Smooth muscle cell (in vitro differentiated cells): ENCODE measurements around the gene EPN3. TPM values are rescaled to one million over a fixed set of nuclear protein-coding genes. Genes with fewer than 3 reads are reported as not detected.

Source experiments
- DNase-seq: peaks from one replicate; lab custom pipeline; 2025; ENCODE audit not compliant: unreplicated experiment; lab: John Stamatoyannopoulos, UW
- H2AFZ ChIP-seq: fragments of 200-600 bp; sonication (generic); 2 replicates; pipeline ENCODE4 v1.6.0; 2016; ENCODE audit warnings: antibody characterized with exemption, low read depth, mild to moderate bottlenecking
- H3F3A ChIP-seq: fragments of 200-600 bp; sonication (generic); 2 replicates; pipeline ENCODE4 v1.6.0; 2017; ENCODE audit warnings: antibody characterized with exemption, low read depth
- H3K27ac ChIP-seq: fragments of 200-600 bp; sonication (generic); 2 replicates; pipeline ENCODE4 v1.5.1; 2016; ENCODE audit warnings: low read depth, mild to moderate bottlenecking
- H3K27me3 ChIP-seq: fragments of 200-600 bp; sonication (generic); 2 replicates; pipeline ENCODE4 v1.6.1; 2016; ENCODE audit warnings: low read depth, mild to moderate bottlenecking
- H3K36me3 ChIP-seq: fragments of 200-600 bp; sonication (generic); 2 replicates; pipeline ENCODE4 v1.5.1; 2016; ENCODE audit warnings: low read depth
- H3K4me1 ChIP-seq: fragments of 200-600 bp; sonication (generic); 2 replicates; pipeline ENCODE4 v1.5.1; 2016; ENCODE audit warnings: low read depth
- H3K4me2 ChIP-seq: fragments of 200-600 bp; sonication (generic); 2 replicates; pipeline ENCODE4 v1.6.0; 2016; ENCODE audit warnings: mild to moderate bottlenecking
- H3K4me3 ChIP-seq: fragments of 200-600 bp; sonication (generic); 2 replicates; pipeline ENCODE4 v1.5.1; 2016; ENCODE audit warnings: mild to moderate bottlenecking
- H3K79me2 ChIP-seq: fragments of 200-600 bp; sonication (generic); 2 replicates; pipeline ENCODE4 v1.6.0; 2016; ENCODE audit warnings: low read depth, mild to moderate bottlenecking
- H3K9ac ChIP-seq: fragments of 200-600 bp; sonication (generic); 2 replicates; pipeline ENCODE4 v1.6.0; 2016; ENCODE audit warnings: low read depth
- H3K9me3 ChIP-seq: fragments of 200-600 bp; sonication (generic); replicated peaks from 2 replicates; pipeline ENCODE4 v1.5.1; 2016; ENCODE audit warnings: low read depth
- H4K20me1 ChIP-seq: fragments of 200-600 bp; sonication (generic); 2 replicates; pipeline ENCODE4 v1.6.0; 2016; ENCODE audit warnings: low read depth
- WGBS: methylation state at CpG from one replicate; pipeline ENCODE4 v1.1.7; 2016; ENCODE audit warnings: low lambda C conversion rate; 5-methylcytosine and 5-hydroxymethylcytosine counted together
- polyA plus RNA-seq: library from polyadenylated mRNA; unstranded; fragments of >200 nt; fragmentation: Nextera tagmentation; extraction: Ambion mirVana; gene quantifications from 2 replicates; pipeline ENCODE4 v1.2.1, GENCODE V29; 2016
- total RNA-seq: library from RNA; depleted of rRNA; stranded (reverse); fragments of >200 nt; gene quantifications from 2 replicates; pipeline ENCODE4 v1.2.3, GENCODE V29; 2014
- TF ChIP-seq, protein P1 (sequence below): fragments of 200-600 bp; sonication (generic); IDR thresholded peaks from 2 replicates; pipeline ENCODE4 v1.5.1; 2017; ENCODE audit warnings: borderline replicate concordance, mild to moderate bottlenecking, antibody characterized with exemption; ENCODE audit not compliant: insufficient read depth, poor library complexity, severe bottlenecking

The EPN3 gene
- total and polyA plus RNA-seq, 2 experiments from 2014 or later, result 3.9 to 5.1 TPM

DNA sequence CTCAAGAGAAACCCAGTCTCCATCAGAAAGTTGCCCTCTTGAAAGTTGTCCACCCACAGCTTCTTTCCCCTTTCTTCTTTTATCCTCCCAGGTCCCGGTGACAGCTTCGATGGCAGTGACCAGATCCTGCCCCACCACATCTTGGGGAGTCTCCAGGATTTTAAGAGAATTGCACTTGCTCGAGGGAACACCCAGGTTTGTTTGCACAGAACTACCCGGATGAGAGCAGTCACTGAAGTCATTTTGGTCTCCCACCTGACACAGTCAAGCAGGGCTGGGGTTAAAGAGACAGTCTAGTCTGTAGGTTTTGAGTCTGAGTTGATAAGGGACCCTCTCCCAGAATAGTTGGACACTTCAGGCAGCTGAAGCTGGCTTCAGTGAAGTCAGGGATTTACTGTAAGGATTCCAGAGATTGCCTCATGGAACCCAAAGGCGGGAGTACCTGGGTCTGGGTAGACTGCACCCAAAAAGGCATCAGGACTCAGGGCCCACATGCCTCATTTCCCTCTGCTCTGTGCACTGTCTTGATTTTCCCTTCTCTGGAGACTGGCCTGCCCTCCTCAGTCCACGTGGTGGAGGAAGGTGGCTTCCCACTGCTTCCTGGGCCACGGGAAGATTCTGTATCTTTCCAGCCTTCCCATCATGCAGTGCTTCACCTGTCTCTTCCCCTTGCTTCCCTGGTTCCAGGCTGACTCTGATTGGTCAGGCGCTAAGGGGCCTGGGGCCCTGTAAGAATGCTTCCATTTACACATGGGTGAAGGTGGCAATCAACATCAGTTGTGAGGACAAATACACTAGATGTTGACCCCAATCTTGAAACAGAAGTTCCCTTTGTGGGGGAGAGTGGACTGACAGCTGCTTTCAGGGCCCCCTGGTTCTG, 14.8 kb upstream of the EPN3 start:
- 82% methylated on average over 8 of the region's 8 CpGs for WGBS
- no peak for DNase-seq
- Histone ChIP-seq H3K9ac (no peak overlapping the region), H3K4me2 (no peak overlapping the region), H3K79me2 (no peaks in the 10 kb centered on the region), H4K20me1 (no peaks in the 10 kb centered on the region), H3K4me3 (no peak overlapping the region), H3K27ac (no peak overlapping the region), H2AFZ (no peak overlapping the region), H3F3A (no peaks in the 10 kb centered on the region), H3K36me3 (no peaks in the 10 kb centered on the region), H3K27me3 (no peaks in the 10 kb centered on the region), H3K4me1 (peaks cover 6% of the 10 kb centered on the region), H3K9me3 (no peaks in the 10 kb centered on the region)
- TF ChIP-seq, protein P1, sequence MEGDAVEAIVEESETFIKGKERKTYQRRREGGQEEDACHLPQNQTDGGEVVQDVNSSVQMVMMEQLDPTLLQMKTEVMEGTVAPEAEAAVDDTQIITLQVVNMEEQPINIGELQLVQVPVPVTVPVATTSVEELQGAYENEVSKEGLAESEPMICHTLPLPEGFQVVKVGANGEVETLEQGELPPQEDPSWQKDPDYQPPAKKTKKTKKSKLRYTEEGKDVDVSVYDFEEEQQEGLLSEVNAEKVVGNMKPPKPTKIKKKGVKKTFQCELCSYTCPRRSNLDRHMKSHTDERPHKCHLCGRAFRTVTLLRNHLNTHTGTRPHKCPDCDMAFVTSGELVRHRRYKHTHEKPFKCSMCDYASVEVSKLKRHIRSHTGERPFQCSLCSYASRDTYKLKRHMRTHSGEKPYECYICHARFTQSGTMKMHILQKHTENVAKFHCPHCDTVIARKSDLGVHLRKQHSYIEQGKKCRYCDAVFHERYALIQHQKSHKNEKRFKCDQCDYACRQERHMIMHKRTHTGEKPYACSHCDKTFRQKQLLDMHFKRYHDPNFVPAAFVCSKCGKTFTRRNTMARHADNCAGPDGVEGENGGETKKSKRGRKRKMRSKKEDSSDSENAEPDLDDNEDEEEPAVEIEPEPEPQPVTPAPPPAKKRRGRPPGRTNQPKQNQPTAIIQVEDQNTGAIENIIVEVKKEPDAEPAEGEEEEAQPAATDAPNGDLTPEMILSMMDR, result no peak

DNA sequence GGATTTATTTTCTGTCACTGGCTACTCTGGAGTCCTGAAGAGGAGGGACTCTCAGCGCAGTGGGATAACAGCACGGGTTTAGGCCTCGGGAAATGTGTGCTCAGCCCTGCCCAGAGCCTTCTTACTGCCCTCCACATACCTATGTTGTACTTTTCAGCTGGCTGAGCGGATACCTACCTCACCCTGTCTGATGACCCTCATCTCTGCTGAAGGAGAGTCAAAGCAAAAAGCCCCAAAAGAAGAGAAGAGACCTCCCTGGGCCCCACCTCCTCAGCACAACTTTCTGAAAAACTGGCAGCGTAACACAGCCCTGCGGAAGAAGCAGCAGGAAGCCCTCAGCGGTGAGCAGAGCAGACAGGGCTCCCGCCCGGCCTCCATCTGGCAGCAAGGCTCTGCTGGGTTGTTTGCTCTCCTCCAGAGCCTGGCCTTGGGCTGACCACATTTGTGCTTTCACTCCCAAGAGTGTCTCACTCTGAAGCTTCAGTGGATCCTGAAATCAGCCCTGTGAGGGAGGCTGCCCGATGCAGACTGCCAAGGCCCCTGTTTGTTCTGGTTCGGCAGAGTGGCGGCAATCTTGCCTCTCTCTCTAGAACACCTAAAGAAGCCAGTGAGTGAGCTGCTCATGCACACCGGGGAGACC, 14.0 kb upstream of the EPN3 start:
- Histone ChIP-seq H3K4me2 (no peak overlapping the region), H4K20me1 (no peaks in the 10 kb centered on the region), H3K4me3 (no peak overlapping the region), H3K4me1 (peaks cover 6% of the 10 kb centered on the region), H3K9me3 (no peaks in the 10 kb centered on the region), H3K27me3 (no peaks in the 10 kb centered on the region), H2AFZ (no peak overlapping the region), H3K36me3 (no peaks in the 10 kb centered on the region), H3K79me2 (no peaks in the 10 kb centered on the region), H3F3A (no peaks in the 10 kb centered on the region), H3K27ac (no peak overlapping the region), H3K9ac (no peak overlapping the region)
- no peak for DNase-seq
- TF ChIP-seq, protein P1, result no peak
- 89% methylated on average over 13 of the region's 13 CpGs for WGBS

DNA sequence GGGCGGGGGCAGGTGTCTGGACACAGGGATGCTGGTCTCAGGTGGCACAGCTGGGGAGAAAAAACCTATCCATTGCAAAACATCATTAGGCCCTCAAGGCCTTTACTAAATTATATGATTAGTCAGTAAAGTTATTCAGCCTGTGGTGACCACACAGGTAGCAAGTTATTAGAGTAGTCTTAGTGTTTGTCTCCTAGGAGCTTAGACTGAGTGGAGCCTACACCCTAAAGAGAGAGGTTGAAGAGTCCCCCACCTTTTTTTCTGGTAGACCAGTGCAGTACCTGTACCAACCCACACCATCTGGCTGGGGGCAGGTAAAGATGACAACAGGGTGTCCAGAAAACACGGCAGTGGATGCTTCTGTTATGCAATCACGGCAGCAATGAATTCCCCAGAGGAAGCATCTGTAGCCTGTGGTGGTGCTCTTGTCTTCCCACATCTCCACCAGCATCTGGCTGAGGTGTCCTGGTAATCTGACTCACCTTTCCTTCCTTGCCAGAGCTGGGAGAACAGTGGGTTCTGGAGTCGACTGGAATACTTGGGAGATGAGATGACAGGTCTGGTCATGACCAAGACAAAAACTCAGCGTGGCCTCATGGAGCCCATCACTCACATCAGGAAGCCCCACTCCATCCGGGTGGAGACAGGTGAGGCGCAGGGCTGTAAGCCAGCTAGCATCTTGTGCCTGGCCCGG, 13.2 kb upstream of the EPN3 start:
- no peaks in the 10 kb centered on the region for H4K20me1 ChIP-seq
- 81% methylated on average over 8 of the region's 8 CpGs for WGBS
- H3K4me1 ChIP-seq, result peaks cover 6% of the 10 kb centered on the region
- TF ChIP-seq, protein P1, result no peak
- no peaks in the 10 kb centered on the region for H3K36me3 ChIP-seq
- H2AFZ ChIP-seq, result no peak overlapping the region
- no peak overlapping the region for H3K4me2 ChIP-seq
- no peak overlapping the region for H3K9ac ChIP-seq
- no peak overlapping the region for H3K27ac ChIP-seq
- no peak for DNase-seq
- H3K27me3 ChIP-seq, result no peaks in the 10 kb centered on the region
- no peaks in the 10 kb centered on the region for H3K9me3 ChIP-seq
- H3K79me2 ChIP-seq, result no peaks in the 10 kb centered on the region
- no peaks in the 10 kb centered on the region for H3F3A ChIP-seq
- H3K4me3 ChIP-seq, result no peak overlapping the region
